K562 (cell line): ENCODE data around the gene MYO16. TPM values are rescaled to one million over a fixed set of nuclear protein-coding genes. Genes with fewer than 3 reads are reported as not detected.

Experiments
- ATAC-seq: fragments of 200-7000 bp; cut with Tn5 transposase; 3 replicates; pipeline ENCODE4 v1.9.1; 2020; ENCODE audit warnings: moderate library complexity
- BruUV-seq: library from RNA; stranded (reverse); fragments of 400-500 nt; replicated peaks from 2 replicates; lab custom pipeline; 2021; lab: Mats Ljungman, UMichigan
- CTCF ChIA-PET: fragments of 300-600 bp; formaldehyde crosslinking; extraction: SDS; loops from one replicate; lab custom pipeline; 2021; ENCODE audit warnings: low intra/inter-chr PET ratio; lab: Yijun Ruan, JAX
- POLR2A ChIA-PET: fragments of 300-600, 350-650 bp; sonication (Branson Sonifier 250); formaldehyde crosslinking; extraction: SDS; loops from one replicate; lab custom pipeline; 2021; ENCODE audit warnings: antibody characterized with exemption, inconsistent platforms; lab: Yijun Ruan, JAX
- DNase-seq, 4 experiments: peaks; one replicate each; pipeline versions ENCODE4 v3.0.0 to v3.0.0-alpha.2; 2011 to 2018; ENCODE audit warnings: low spot score in 3 of 4, mixed read lengths in 3 of 4; ENCODE audit errors: extremely low read depth in 1 of 4
- FAIRE-seq: peaks from 2 replicates; lab custom pipeline; 2011; peaks lifted over from hg19 to GRCh38; lab: Jason Lieb, UNC
- H2AFZ ChIP-seq: 2 replicates; pipeline ENCODE4 v1.6.0; 2011; ENCODE audit warnings: low read depth, low read length, control low read depth, inconsistent platforms
- H3K27ac ChIP-seq: fragments of 200-600 bp; 3 replicates; pipeline ENCODE4 v1.8.0; 2011; ENCODE audit warnings: low read depth, mild to moderate bottlenecking, control low read depth, inconsistent platforms, low read length, moderate library complexity, mixed read lengths; ENCODE audit errors: extremely low read depth
- H3K27me3 ChIP-seq, 2 experiments: fragments of 300-600 bp in 1 of 2; 2 replicates in 1 of 2; 3 replicates in 1 of 2; pipeline versions ENCODE4 v1.6.0 to v1.8.0; 2011; ENCODE audit warnings: inconsistent platforms in 2 of 2, low read length in 2 of 2, mild to moderate bottlenecking in 1 of 2, mixed read lengths in 1 of 2, moderate library complexity in 1 of 2; ENCODE audit not compliant: control insufficient read depth in 2 of 2, insufficient read depth in 2 of 2
- H3K36me3 ChIP-seq: fragments of 300-600 bp; 3 replicates; pipeline ENCODE4 v1.8.0; 2011; ENCODE audit warnings: mild to moderate bottlenecking, low read length, inconsistent platforms; ENCODE audit not compliant: control insufficient read depth, insufficient read depth
- H3K4me1 ChIP-seq, 2 experiments: fragments of 200-600 bp in 1 of 2; replicated peaks in 1 of 2; 2 replicates in 1 of 2; 3 replicates in 1 of 2; pipeline versions ENCODE4 v1.5.1 to v1.8.0; 2011; ENCODE audit warnings: inconsistent platforms in 2 of 2, low read length in 2 of 2, mild to moderate bottlenecking in 1 of 2, mixed read lengths in 1 of 2, moderate library complexity in 1 of 2; ENCODE audit not compliant: control insufficient read depth in 2 of 2, insufficient read depth in 2 of 2
- H3K4me2 ChIP-seq: 2 replicates; pipeline ENCODE4 v1.6.1; 2011; ENCODE audit warnings: low read length, control low read depth, inconsistent platforms, mixed read lengths; ENCODE audit not compliant: insufficient read depth
- H3K4me3 ChIP-seq: fragments of 200-600 bp; sonication (generic), shearing (Covaris generic); 2 replicates; pipeline ENCODE4 v1.5.1; 2016; ENCODE audit warnings: control low read depth, inconsistent platforms
- H3K79me2 ChIP-seq: fragments of 200-600 bp; 3 replicates; pipeline ENCODE4 v1.8.0; 2011; ENCODE audit warnings: low read length, inconsistent platforms; ENCODE audit not compliant: control insufficient read depth, insufficient read depth
- H3K9ac ChIP-seq, 2 experiments: 2 replicates each; pipeline versions ENCODE4 v1.6.0 to v1.6.1; 2011; ENCODE audit warnings: low read depth in 2 of 2, low read length in 2 of 2, control low read depth in 1 of 2, inconsistent platforms in 1 of 2, mild to moderate bottlenecking in 1 of 2, mixed read lengths in 1 of 2; ENCODE audit not compliant: insufficient read depth in 1 of 2
- H3K9me1 ChIP-seq: one replicate; pipeline ENCODE4 v1.6.0; 2011; ENCODE audit warnings: inconsistent platforms, mild to moderate bottlenecking, low read length, moderate library complexity; ENCODE audit not compliant: control insufficient read depth, insufficient read depth
- H3K9me3 ChIP-seq: replicated peaks from 2 replicates; pipeline ENCODE4 v1.5.1; 2011; ENCODE audit warnings: low read depth, low read length, inconsistent platforms; ENCODE audit not compliant: control insufficient read depth, insufficient read depth
- H4K20me1 ChIP-seq: replicated peaks from 2 replicates; pipeline ENCODE4 v1.6.1; 2011; ENCODE audit warnings: low read length, inconsistent platforms, mixed read lengths; ENCODE audit not compliant: control insufficient read depth, insufficient read depth
- CREB3L1 ChIP-seq: fragments of 450-650 bp; IDR thresholded peaks from 2 replicates; pipeline ENCODE4 v1.6.1; 2014; ENCODE audit warnings: low read depth, mild to moderate bottlenecking, moderate library complexity, borderline replicate concordance
- FOXP1 ChIP-seq: sonication (generic); formaldehyde crosslinking; IDR thresholded peaks from 2 replicates; pipeline ENCODE4 v1.8.0; 2022; ENCODE audit warnings: mild to moderate bottlenecking, missing genetic modification reagents
- HMG20A ChIP-seq: fragments of 450-650 bp; formaldehyde crosslinking; conservative IDR thresholded peaks from 2 replicates; pipeline ENCODE4 v1.4.0; 2020; ENCODE audit warnings: mild to moderate bottlenecking, mixed read lengths
- MTF1 ChIP-seq: fragments of 250-450 bp; sonication (Bioruptor Pico); IDR thresholded peaks from 2 replicates; pipeline ENCODE4 v1.9.0; 2021; ENCODE audit warnings: moderate library complexity, mild to moderate bottlenecking, inconsistent platforms, borderline replicate concordance
- NCOA6 ChIP-seq: fragments of 450-650 bp; IDR thresholded peaks from 2 replicates; pipeline ENCODE4 v1.6.1; 2017; ENCODE audit warnings: mild to moderate bottlenecking
- RBM22 ChIP-seq: fragments of 200-400 bp; formaldehyde crosslinking; IDR thresholded peaks from 2 replicates; pipeline ENCODE4 v1.6.1; 2018; ENCODE audit warnings: low read length, low read depth; ENCODE audit not compliant: poor library complexity, severe bottlenecking
- ZNF384 ChIP-seq: IDR thresholded peaks from 2 replicates; pipeline ENCODE4 v1.6.1; 2012; ENCODE audit warnings: low read depth, low read length, improper control_type of control experiment
- ZNF707 ChIP-seq: fragments of 250-450 bp; sonication (Bioruptor Pico); conservative IDR thresholded peaks from 2 replicates; pipeline ENCODE4 v1.8.0; 2022; ENCODE audit warnings: inconsistent platforms, mild to moderate bottlenecking, moderate library complexity
- WGBS: fragments of 100-300 bp; shearing (Covaris generic); methylation state at CpG from one replicate; pipeline ENCODE4 v1.1.6; 2016; ENCODE audit warnings: low coverage, mixed read lengths; ENCODE audit not compliant: insufficient coverage; ENCODE audit errors: missing lambda C conversion rate; 5-methylcytosine and 5-hydroxymethylcytosine counted together
- in situ Hi-C: fragments of 300-500 bp; cut with MboI; formaldehyde crosslinking; loops from 4 replicates; pipeline ENCODE4 v1.15.0; 2018; ENCODE audit warnings: inconsistent platforms, mixed read lengths
- intact Hi-C: fragments of 100-400 bp; cut with micrococcal nuclease; formaldehyde crosslinking; loops from 2 replicates; pipeline ENCODE4 v1.14.2; 2022
- polyA plus RNA-seq, 8 experiments: library from polyadenylated mRNA; depleted of rRNA in 4 of 8; stranded (reverse) in 5 of 8; unstranded in 3 of 8; fragments of >200 nt; fragmentation: Nextera tagmentation in 2 of 8; fragmentation: Illumina TruSeq in 1 of 8; extraction: Ambion mirVana in 2 of 8; extraction: Trizol in 1 of 8; gene quantifications; 2 replicates each; pipeline versions ENCODE4 v1.2.1 to v1.2.3, GENCODE V29; 2011 to 2014; ENCODE audit warnings: inconsistent platforms in 1 of 8, missing spikeins in 1 of 8
- total RNA-seq, 7 experiments: library from RNA; depleted of rRNA in 6 of 7; stranded (reverse); fragments of >200 nt in 6 of 7; fragmentation: Illumina TruSeq in 2 of 7; extraction: Trizol in 2 of 7; gene quantifications; 2 replicates each; pipeline versions ENCODE4 v1.2.1 to v1.2.3, GENCODE V29; 2011 to 2021; ENCODE audit warnings: low replicate concordance in 1 of 7

Gene MYO16
- total and polyA plus RNA-seq, 9 of the 15 experiments (the other 6 are each of a cell fraction or from before 2014, with no cell fraction given): 4.3 to 45.7 (median 12.1) TPM

- no peaks in the 10 kb centered on the region for H4K20me1 ChIP-seq
- DNase-seq: no peak
- no peak overlapping the region for H3K9ac ChIP-seq
- H3K9me3 ChIP-seq: no peaks in the 10 kb centered on the region
- H3K27me3 ChIP-seq: no peaks in the 10 kb centered on the region
- no peaks in the 10 kb centered on the region for H3K79me2 ChIP-seq
- H3K4me3 ChIP-seq: no peak overlapping the region
- POLR2A ChIA-PET: interaction anchor here (0.7 kb wide), 1 partner anchor 48 kb away, joined by 3 read pairs; no protein-coding TSS in a partner anchor
- no peak overlapping the region for H3K27ac ChIP-seq
- 37% methylated on average over 3 of the region's 3 CpGs for WGBS
- in situ Hi-C loops (no loop called here), intact Hi-C loops (no loop called here)
- TF ChIP-seq MTF1 (CRISPR knock-in tag) (no peak), CREB3L1 (no peak), FOXP1 (CRISPR knock-in tag) (no peak), NCOA6 (no peak), HMG20A (no peak), RBM22 (no peak), ZNF707 (CRISPR knock-in tag) (no peak), ZNF384 (no peak)
- H3K4me2 ChIP-seq: no peak overlapping the region
- CTCF ChIA-PET: no interaction called here
- no peak for FAIRE-seq
- no peaks in the 10 kb centered on the region for H3K36me3 ChIP-seq
- H3K4me1 ChIP-seq: no peaks in the 10 kb centered on the region
- no TSS peak for BruUV-seq
- ATAC-seq: no peak
- H2AFZ ChIP-seq: no peak overlapping the region
- no peaks in the 10 kb centered on the region for H3K9me1 ChIP-seq
Observed at GRCh38 chr13:108929532-108930206, 300.3 kb downstream of the MYO16 start.
